CD4-positive, alpha-beta memory T cell (primary cell): ENCODE results near the gene UQCRFS1. TPM values are rescaled to one million over a fixed set of nuclear protein-coding genes. Genes with fewer than 3 reads are reported as not detected.
"Not testable (repeated sequence)": the region's sequence is repeated elsewhere in the genome, so short reads cannot be mapped to it uniquely, and the experiment has no call there.

Experiments used
- CTCF ChIA-PET: fragments of 350-600 bp; sonication (Branson Sonifier 250); formaldehyde crosslinking; loops from one replicate; lab custom pipeline; 2021; ENCODE audit warnings: inconsistent platforms; ENCODE audit not compliant: partially characterized antibody; lab: Charles Lee
- POLR2A ChIA-PET: fragments of 350-600 bp; sonication (Branson Sonifier 250); formaldehyde crosslinking; loops from one replicate; lab custom pipeline; 2021; ENCODE audit not compliant: partially characterized antibody; lab: Charles Lee
- DNase-seq, 5 donors: peaks; one replicate each; pipeline versions ENCODE4 v3.0.0 to v3.0.0-alpha.2; 2020 to 2022; ENCODE audit warnings: mixed read lengths in 1 of 5
- H3K27ac ChIP-seq: one replicate; pipeline ENCODE4 v1.7.0; 2013; ENCODE audit warnings: low read depth, low read length
- H3K27me3 ChIP-seq: 2 replicates; pipeline ENCODE4 v1.7.0; 2013; ENCODE audit warnings: mild to moderate bottlenecking, low read length, moderate library complexity; ENCODE audit not compliant: insufficient read depth
- H3K36me3 ChIP-seq: 2 replicates; pipeline ENCODE4 v1.7.0; 2013; ENCODE audit warnings: mild to moderate bottlenecking, low read length, moderate library complexity; ENCODE audit not compliant: insufficient read depth
- H3K4me1 ChIP-seq: 2 replicates; pipeline ENCODE4 v1.7.0; 2013; ENCODE audit warnings: mild to moderate bottlenecking, low read length, moderate library complexity; ENCODE audit not compliant: insufficient read depth
- H3K4me3 ChIP-seq, 2 donors: one replicate each; pipeline ENCODE4 v1.7.0; 2013; ENCODE audit warnings: low read length in 2 of 2, mild to moderate bottlenecking in 1 of 2
- H3K9me3 ChIP-seq, 2 donors: one replicate each; pipeline ENCODE4 v1.7.0; 2013; ENCODE audit warnings: low read length in 2 of 2, control low read depth in 1 of 2; ENCODE audit not compliant: control insufficient read depth in 1 of 2
- H3K27ac Mint-ChIP-seq, 7 donors: one replicate each; pipeline ENCODE4 v1.8.0; 2020 to 2021; ENCODE audit warnings: mixed read lengths in 7 of 7, mild to moderate bottlenecking in 6 of 7, inconsistent platforms in 3 of 7, moderate library complexity in 3 of 7
- H3K27me3 Mint-ChIP-seq, 2 donors: one replicate each; pipeline ENCODE4 v1.8.0; 2020 to 2021; ENCODE audit warnings: mixed read lengths in 2 of 2
- H3K36me3 Mint-ChIP-seq, 2 donors: one replicate each; pipeline ENCODE4 v1.8.0; 2020 to 2021; ENCODE audit warnings: mixed read lengths in 2 of 2, inconsistent platforms in 1 of 2, mild to moderate bottlenecking in 1 of 2
- H3K4me1 Mint-ChIP-seq, 4 donors: one replicate each; pipeline ENCODE4 v1.8.0; 2020 to 2021; ENCODE audit warnings: mixed read lengths in 4 of 4, mild to moderate bottlenecking in 1 of 4
- H3K4me3 Mint-ChIP-seq, 8 donors: one replicate each; pipeline ENCODE4 v1.8.0; 2020 to 2021; ENCODE audit warnings: mixed read lengths in 8 of 8, mild to moderate bottlenecking in 7 of 8, moderate library complexity in 6 of 8, inconsistent platforms in 3 of 8
- H3K9me3 Mint-ChIP-seq, 8 donors: one replicate each; pipeline ENCODE4 v1.8.0; 2020 to 2021; ENCODE audit warnings: mixed read lengths in 8 of 8, mild to moderate bottlenecking in 5 of 8, inconsistent platforms in 3 of 8, moderate library complexity in 1 of 8
- intact Hi-C: fragments of 100-400 bp; cut with micrococcal nuclease; formaldehyde crosslinking; loops from one replicate; pipeline ENCODE4 v1.15.1; 2023
- polyA plus RNA-seq, 2 donors: library from polyadenylated mRNA; unstranded; fragments of 300-500 nt; fragmentation: Illumina TruSeq; gene quantifications; one replicate each; pipeline ENCODE4 v1.2.3, GENCODE V29; 2021
- total RNA-seq, 2 experiments: library from RNA; stranded (reverse); gene quantifications; one replicate each; pipeline ENCODE4 v1.2.3, GENCODE V29; 2021

UQCRFS1 gene
- total and polyA plus RNA-seq, 4 experiments from 2014 or later = 16.2 to 114 (median 43.6) TPM

DNA sequence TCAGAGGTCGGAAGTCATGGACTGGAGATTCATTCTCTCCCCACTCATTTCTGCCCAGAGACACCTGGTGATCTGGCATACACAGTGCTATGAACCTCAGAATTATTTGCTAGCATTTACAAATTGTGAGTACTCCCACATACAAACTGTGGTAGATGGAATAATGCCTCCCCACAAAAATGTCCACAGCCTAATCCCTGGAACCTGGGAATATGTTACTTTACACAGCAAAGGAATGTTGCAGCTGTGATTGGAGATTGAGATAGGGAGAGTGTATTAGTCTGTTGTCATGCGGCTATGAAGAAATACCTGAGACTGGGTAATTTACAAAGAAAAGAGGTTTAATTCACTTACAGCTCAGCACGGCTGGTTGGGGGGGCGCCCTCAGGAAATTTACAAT is 3.1 kb upstream of the UQCRFS1 start:
- no peak for DNase-seq
- peaks cover 12 to 14% of the 10 kb centered on the region in 2 donors for H3K36me3 Mint-ChIP-seq
- no peak overlapping the region for H3K27ac ChIP-seq
- H3K4me1 Mint-ChIP-seq = peaks cover 16 to 23% (median 19%) of the 10 kb centered on the region in 4 donors
- peaks cover 13 to 25% of the 10 kb centered on the region in 2 donors for H3K27me3 Mint-ChIP-seq
- ChIA-PET CTCF (no interaction called here), POLR2A (no interaction called here)
- H3K9me3 ChIP-seq = no peaks in the 10 kb centered on the region
- H3K4me3 ChIP-seq = no peak overlapping the region
- intact Hi-C loops = loop anchor here (10.0 kb wide), 1 partner anchor 629 kb away; no protein-coding TSS in a partner anchor
- peak overlapping the region in 1 of 7 donors; percentile 16 for H3K27ac Mint-ChIP-seq
- H3K27me3 ChIP-seq = no peaks in the 10 kb centered on the region
- H3K9me3 Mint-ChIP-seq = peaks cover 0 to 4% (median under 1%) of the 10 kb centered on the region in 8 donors
- peaks cover 18% of the 10 kb centered on the region for H3K4me1 ChIP-seq
- H3K4me3 Mint-ChIP-seq = no peak overlapping the region
- H3K36me3 ChIP-seq = no peaks in the 10 kb centered on the region

DNA sequence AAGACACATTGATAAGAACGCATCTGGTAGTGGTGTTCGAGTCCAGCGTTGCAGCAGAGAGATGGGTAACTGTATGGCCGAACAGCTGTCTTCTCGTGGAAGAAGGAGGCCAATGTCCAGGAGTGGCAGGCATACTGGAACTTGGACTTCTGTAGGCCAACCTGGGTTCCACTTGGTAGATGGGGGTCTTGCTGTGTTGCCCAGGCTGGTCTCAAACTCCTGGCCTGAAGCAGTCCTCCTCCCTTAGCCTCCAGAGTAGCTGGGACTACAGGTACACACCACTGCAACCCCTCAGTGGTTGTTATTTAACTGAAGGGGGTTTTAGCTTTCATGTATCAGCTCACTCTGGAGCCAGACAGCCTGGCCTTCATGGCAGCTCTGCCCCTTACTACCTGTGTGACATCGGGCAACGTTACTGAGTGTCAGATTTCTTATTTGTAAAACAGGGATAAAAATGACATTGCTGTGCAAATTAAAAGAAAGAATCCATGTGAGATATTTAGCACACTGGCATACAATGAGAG is 2.4 kb upstream of the UQCRFS1 start:
- no peak for DNase-seq
- Mint-ChIP-seq H3K27me3 (peaks cover 6 to 21% of the 10 kb centered on the region in 2 donors), H3K36me3 (peaks cover 14 to 17% of the 10 kb centered on the region in 2 donors), H3K4me1 (peaks cover 19 to 26% (median 22%) of the 10 kb centered on the region in 4 donors), H3K9me3 (peaks cover 0 to 4% (median under 1%) of the 10 kb centered on the region in 8 donors), H3K4me3 (no peak overlapping the region), H3K27ac (peak overlapping the region in 1 of 7 donors; percentile 94)
- intact Hi-C loops = loop anchor here (10.0 kb wide), 1 partner anchor 629 kb away; no protein-coding TSS in a partner anchor
- H3K36me3 ChIP-seq = no peaks in the 10 kb centered on the region
- no peak overlapping the region for H3K27ac ChIP-seq
- no peaks in the 10 kb centered on the region for H3K27me3 ChIP-seq
- ChIA-PET POLR2A (no interaction called here), CTCF (no interaction called here)
- H3K4me1 ChIP-seq = peaks cover 18% of the 10 kb centered on the region
- H3K9me3 ChIP-seq = no peaks in the 10 kb centered on the region
- H3K4me3 ChIP-seq = no peak overlapping the region

DNA sequence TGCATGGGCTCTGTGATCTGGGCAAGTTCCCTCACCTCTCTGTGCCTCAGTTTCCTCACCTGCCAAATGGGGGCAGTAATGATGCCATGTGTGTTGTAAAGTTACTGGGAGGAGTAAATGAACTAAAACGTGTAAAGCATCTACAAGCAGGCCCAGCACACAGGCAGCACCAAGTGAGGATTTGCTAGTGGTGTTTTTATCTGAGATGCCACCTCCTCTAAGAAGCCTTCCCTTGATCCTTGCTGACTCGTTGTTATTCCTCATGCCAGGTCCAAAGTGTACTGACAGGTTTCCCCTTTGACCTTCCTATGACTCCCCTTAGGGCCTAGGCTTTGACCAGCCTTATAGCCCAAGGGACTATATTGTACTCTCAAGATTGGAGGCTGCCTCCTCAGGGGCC is 1.5 kb upstream of the UQCRFS1 start:
- Mint-ChIP-seq H3K4me3 (peak overlapping the region in 5 of 8 donors; percentile 11 to 71 (median 40)), H3K4me1 (peaks cover 27 to 36% (median 31%) of the 10 kb centered on the region in 4 donors), H3K9me3 (peaks cover 0 to 4% (median under 1%) of the 10 kb centered on the region in 8 donors), H3K27ac (peak overlapping the region in 2 of 7 donors; percentile 77 to 94), H3K27me3 (peaks cover 6 to 20% of the 10 kb centered on the region in 2 donors), H3K36me3 (peaks cover 17 to 21% of the 10 kb centered on the region in 2 donors)
- ChIA-PET POLR2A (no interaction called here), CTCF (no interaction called here)
- H3K4me3 ChIP-seq = no peak overlapping the region
- no peaks in the 10 kb centered on the region for H3K36me3 ChIP-seq
- intact Hi-C loops = loop anchor here (5.0 to 10.0 kb wide), 4 partner anchors 393 to 1422 kb away; partner anchors contain the start of genes POP4 and URI1
- no peak for DNase-seq
- H3K9me3 ChIP-seq = no peaks in the 10 kb centered on the region
- H3K27me3 ChIP-seq = no peaks in the 10 kb centered on the region
- H3K4me1 ChIP-seq = peaks cover 26% of the 10 kb centered on the region
- H3K27ac ChIP-seq = no peak overlapping the region

DNA sequence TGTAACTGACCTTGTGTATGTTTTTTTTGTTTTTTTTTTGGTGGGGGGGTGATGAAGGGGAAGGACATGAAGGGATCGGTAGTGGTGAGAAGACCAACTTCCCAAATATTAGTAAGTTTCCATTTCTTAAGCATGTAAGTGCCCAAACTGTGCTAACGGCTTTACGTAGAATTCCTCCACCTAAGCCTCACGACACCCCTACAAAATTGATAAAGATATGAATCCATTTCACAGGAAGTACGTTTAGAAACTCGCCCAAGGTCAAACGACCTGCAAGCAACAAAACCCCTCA is 649 bp downstream of the UQCRFS1 start:
- ChIA-PET CTCF (no interaction called here), POLR2A (interaction anchor here (0.8 kb wide), 1 partner anchor 1419 kb away, joined by 3 read pairs; no protein-coding TSS in a partner anchor)
- Histone ChIP-seq H3K36me3 (no peaks in the 10 kb centered on the region), H3K4me3 (peak overlapping the region; percentile 75 to 82), H3K27ac (peak overlapping the region; percentile 88), H3K9me3 (no peaks in the 10 kb centered on the region), H3K4me1 (peaks cover 36% of the 10 kb centered on the region), H3K27me3 (no peaks in the 10 kb centered on the region)
- Mint-ChIP-seq H3K27me3 (peaks cover 1 to 5% of the 10 kb centered on the region in 2 donors), H3K4me3 (peak overlapping the region; percentile 93 to 99 (median 98)), H3K36me3 (peaks cover 22 to 35% of the 10 kb centered on the region in 2 donors), H3K27ac (peak overlapping the region; percentile 94 to 99 (median 99)), H3K9me3 (peaks cover 0 to 4% (median under 1%) of the 10 kb centered on the region in 8 donors), H3K4me1 (peaks cover 34 to 50% (median 42%) of the 10 kb centered on the region in 4 donors)
- intact Hi-C loops = loop anchor here (2.0 to 10.0 kb wide), 5 partner anchors 395 to 1420 kb away; partner anchors contain the start of genes C19orf12, POP4 and URI1
- DNase-seq = peak in 1 of 5 donors; percentile 15

DNA sequence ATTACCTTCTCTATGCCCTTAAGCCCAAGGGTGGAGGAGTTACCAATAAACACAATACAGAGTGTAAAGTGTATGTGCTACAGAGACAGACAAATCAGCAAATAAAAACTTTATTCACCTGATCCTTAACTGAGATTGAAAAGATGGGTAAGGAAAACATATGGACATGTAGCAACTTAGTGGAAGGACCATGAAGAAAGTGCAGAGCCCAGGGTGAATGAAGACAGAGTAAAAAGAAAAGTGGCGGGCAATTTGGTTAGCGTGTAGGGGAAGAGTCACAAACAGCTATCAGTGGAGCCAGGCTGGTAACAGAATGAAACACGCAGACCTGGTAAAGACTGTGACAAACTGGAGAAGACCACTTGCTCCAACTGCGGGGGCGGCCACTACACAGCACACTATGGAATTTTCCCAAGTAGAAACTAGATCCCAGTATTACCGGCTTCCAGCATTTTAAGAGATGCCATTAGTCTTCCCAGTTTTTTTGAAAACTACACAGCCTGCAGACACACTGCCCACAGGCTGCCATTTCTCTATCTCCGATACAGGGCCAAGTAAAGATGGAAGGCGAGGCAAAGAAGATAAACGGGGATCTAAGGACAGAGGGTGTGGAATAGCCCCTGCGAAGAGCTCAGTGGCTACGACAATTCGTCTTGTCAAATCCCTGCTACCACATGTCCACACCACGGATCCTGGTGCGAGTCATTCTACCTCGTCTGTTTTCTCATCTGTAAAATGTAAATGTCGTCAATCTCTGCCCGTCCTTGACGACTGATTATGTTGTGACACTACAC is 1.2 kb downstream of the UQCRFS1 start:
- DNase-seq = peak in 1 of 5 donors; percentile 2
- Mint-ChIP-seq H3K36me3 (peaks cover 25 to 38% of the 10 kb centered on the region in 2 donors), H3K27ac (peak overlapping the region; percentile 94 to 99 (median 99)), H3K4me1 (peaks cover 35 to 52% (median 44%) of the 10 kb centered on the region in 4 donors), H3K27me3 (peaks cover 0 to 3% of the 10 kb centered on the region in 2 donors), H3K9me3 (peaks cover 0 to 4% (median under 1%) of the 10 kb centered on the region in 8 donors), H3K4me3 (peak overlapping the region; percentile 93 to 99 (median 98))
- CTCF ChIA-PET = no interaction called here
- intact Hi-C loops = loop anchor here (2.0 to 10.0 kb wide), 5 partner anchors 396 to 1419 kb away; partner anchors contain the start of genes C19orf12, POP4 and URI1
- Histone ChIP-seq H3K27me3 (no peaks in the 10 kb centered on the region), H3K4me1 (peaks cover 36% of the 10 kb centered on the region), H3K9me3 (no peaks in the 10 kb centered on the region), H3K4me3 (peak overlapping the region; percentile 75 to 82), H3K27ac (peak overlapping the region; percentile 88), H3K36me3 (peaks cover 4% of the 10 kb centered on the region)
- POLR2A ChIA-PET = interaction anchor here (0.8 kb wide), 1 partner anchor 1418 kb away, joined by 3 read pairs; no protein-coding TSS in a partner anchor

DNA sequence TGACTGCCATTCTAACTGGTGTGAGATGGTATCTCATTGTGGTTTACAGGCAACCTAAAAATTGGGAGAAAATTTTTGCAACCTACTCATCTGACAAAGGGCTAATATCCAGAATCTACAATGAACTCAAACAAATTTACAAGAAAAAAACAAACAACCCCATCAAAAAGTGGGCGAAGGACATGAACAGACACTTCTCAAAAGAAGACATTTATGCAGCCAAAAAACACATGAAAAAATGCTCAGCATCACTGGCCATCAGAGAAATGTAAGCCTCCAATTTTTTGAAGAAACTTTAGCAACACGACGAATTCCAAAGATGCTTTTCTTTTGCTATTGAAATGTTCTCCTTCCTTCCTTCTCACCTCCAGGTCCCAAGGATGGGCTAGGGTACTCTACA is 1.9 kb downstream of the UQCRFS1 start:
- H3K9me3 Mint-ChIP-seq, H3K27me3 Mint-ChIP-seq, CTCF ChIA-PET, H3K27me3 ChIP-seq, H3K27ac ChIP-seq, DNase-seq, H3K9me3 ChIP-seq, POLR2A ChIA-PET: not testable (repeated sequence)
- peak overlapping the region; percentile 94 to 99 (median 99) for H3K27ac Mint-ChIP-seq
- H3K4me3 Mint-ChIP-seq = peak overlapping the region; percentile 93 to 99 (median 98)
- Histone ChIP-seq H3K36me3 (peaks cover 11% of the 10 kb centered on the region), H3K4me1 (peaks cover 36% of the 10 kb centered on the region), H3K4me3 (peak overlapping the region in 1 of 2 donors; percentile 14)
- H3K36me3 Mint-ChIP-seq = peaks cover 32 to 45% of the 10 kb centered on the region in 2 donors
- intact Hi-C loops = loop anchor here (5.0 to 10.0 kb wide), 4 partner anchors 396 to 1419 kb away; partner anchors contain the start of genes POP4 and URI1
- H3K4me1 Mint-ChIP-seq = peaks cover 35 to 59% (median 47%) of the 10 kb centered on the region in 4 donors
